Parathyroid adenoma (tissue), 2 donors: ENCODE data around the gene ATOH7.
"Not testable (repeated sequence)": the region's sequence is repeated elsewhere in the genome, so short reads cannot be mapped to it uniquely, and the experiment has no call there.

Experiments
- H2AFZ ChIP-seq: fragments of 300-600 bp; sonication (generic); one replicate; pipeline ENCODE4 v1.7.0; 2017; ENCODE audit warnings: antibody characterized with exemption, mild to moderate bottlenecking
- H3K27ac ChIP-seq: fragments of 300-600 bp; sonication (generic); one replicate; pipeline ENCODE4 v1.7.0; 2017
- H3K27me3 ChIP-seq: fragments of 300-600 bp; sonication (generic); one replicate; pipeline ENCODE4 v1.7.0; 2017; ENCODE audit warnings: low read length; ENCODE audit not compliant: control insufficient read depth, insufficient read depth
- H3K36me3 ChIP-seq: fragments of 300-600 bp; sonication (generic); one replicate; pipeline ENCODE4 v1.7.0; 2017; ENCODE audit warnings: low read length; ENCODE audit not compliant: control insufficient read depth, insufficient read depth
- H3K4me1 ChIP-seq: fragments of 300-600 bp; sonication (generic); one replicate; pipeline ENCODE4 v1.7.0; 2017; ENCODE audit warnings: control low read depth
- H3K4me2 ChIP-seq: fragments of 300-600 bp; sonication (generic); one replicate; pipeline ENCODE4 v1.7.0; 2017; ENCODE audit warnings: low read length
- H3K4me3 ChIP-seq: fragments of 300-600 bp; sonication (generic); one replicate; pipeline ENCODE4 v1.7.0; 2017; ENCODE audit warnings: low read depth, low read length
- H3K79me2 ChIP-seq: fragments of 300-600 bp; sonication (generic); one replicate; pipeline ENCODE4 v1.7.0; 2017; ENCODE audit warnings: control low read depth
- H3K9ac ChIP-seq: fragments of 300-600 bp; sonication (generic); one replicate; pipeline ENCODE4 v1.7.0; 2017; ENCODE audit warnings: mild to moderate bottlenecking
- H3K9me3 ChIP-seq: fragments of 300-600 bp; sonication (generic); one replicate; pipeline ENCODE4 v1.7.0; 2017; ENCODE audit warnings: low read length; ENCODE audit not compliant: control insufficient read depth
- CTCF ChIP-seq: fragments of 300-600 bp; sonication (generic); IDR thresholded peaks from one replicate; pipeline ENCODE4 v1.7.0; 2017; ENCODE audit warnings: antibody characterized with exemption, mild to moderate bottlenecking
- donor health status: primary hyperparathyroidism.

Gene ATOH7

GRCh38 chr10:68231817-68232251 is at the start of gene ATOH7:
Gene ATOH7 (minus strand): TSS chr10:68232113. CDS start chr10:68231677, 436 bp downstream.
- Histone ChIP-seq H3K36me3 (no peaks in the 10 kb centered on the region), H3K79me2 (no peaks in the 10 kb centered on the region), H3K4me2 (peak within 1 kb of the TSS; percentile 99), H3K9me3 (no peaks in the 10 kb centered on the region), H2AFZ (peak within 1 kb of the TSS; percentile 98), H3K27ac (peak within 1 kb of the TSS; percentile 22), H3K27me3 (no peaks in the 10 kb centered on the region), H3K4me3 (peak within 1 kb of the TSS; percentile 70), H3K9ac (peak within 1 kb of the TSS; percentile 24), H3K4me1 (no peaks in the 10 kb centered on the region)
- TF ChIP-seq CTCF, result no peak

- Histone ChIP-seq H3K4me3 (no peak overlapping the region), H3K4me2 (no peak overlapping the region)
- no peak for TF ChIP-seq CTCF
Observed at GRCh38 chr10:68280758-68281157, 48.8 kb upstream of the ATOH7 start.

GRCh38 chr10:68278906-68279753 is 47.2 kb upstream of the ATOH7 start:
- not testable (repeated sequence) for H3K27me3 ChIP-seq, H3K4me3 ChIP-seq, H3K79me2 ChIP-seq, H3K36me3 ChIP-seq, H2AFZ ChIP-seq, H3K4me1 ChIP-seq, H3K9ac ChIP-seq, H3K4me2 ChIP-seq, H3K9me3 ChIP-seq, H3K27ac ChIP-seq

More at GRCh38 chr10:68280758-68281157, 48.8 kb upstream of the ATOH7 start:
- Histone ChIP-seq H3K4me1 (no peaks in the 10 kb centered on the region), H3K36me3 (no peaks in the 10 kb centered on the region), H3K9ac (no peak overlapping the region), H3K79me2 (no peaks in the 10 kb centered on the region), H2AFZ (no peak overlapping the region), H3K27ac (no peak overlapping the region), H3K27me3 (no peaks in the 10 kb centered on the region), H3K9me3 (no peaks in the 10 kb centered on the region)

- not testable (repeated sequence) for H3K79me2 ChIP-seq, H3K27me3 ChIP-seq, H3K4me1 ChIP-seq, H3K9ac ChIP-seq, H2AFZ ChIP-seq, H3K36me3 ChIP-seq, H3K4me3 ChIP-seq, H3K9me3 ChIP-seq, H3K27ac ChIP-seq, H3K4me2 ChIP-seq
Observed at GRCh38 chr10:68277814-68278213, 45.9 kb upstream of the ATOH7 start.

GRCh38 chr10:68276224-68276623 is 44.3 kb upstream of the ATOH7 start:
- no peak overlapping the region for H3K9ac ChIP-seq
- no peaks in the 10 kb centered on the region for H3K27me3 ChIP-seq
- no peak overlapping the region for H3K4me2 ChIP-seq
- no peak for TF ChIP-seq CTCF
- no peak overlapping the region for H3K4me3 ChIP-seq
- H2AFZ ChIP-seq, result no peak overlapping the region
- H3K4me1 ChIP-seq, result no peaks in the 10 kb centered on the region
- H3K27ac ChIP-seq, result no peak overlapping the region
- H3K79me2 ChIP-seq, result no peaks in the 10 kb centered on the region
- no peaks in the 10 kb centered on the region for H3K36me3 ChIP-seq
- no peaks in the 10 kb centered on the region for H3K9me3 ChIP-seq
